ENCODE measurements around the gene CCL11. TPM values are rescaled to one million over a fixed set of nuclear protein-coding genes. Genes with fewer than 3 reads are reported as not detected.

The CCL11 gene
- total RNA-seq, 6 experiments from 2014 or later: 0.55 TPM; not detected in 5

DNA sequence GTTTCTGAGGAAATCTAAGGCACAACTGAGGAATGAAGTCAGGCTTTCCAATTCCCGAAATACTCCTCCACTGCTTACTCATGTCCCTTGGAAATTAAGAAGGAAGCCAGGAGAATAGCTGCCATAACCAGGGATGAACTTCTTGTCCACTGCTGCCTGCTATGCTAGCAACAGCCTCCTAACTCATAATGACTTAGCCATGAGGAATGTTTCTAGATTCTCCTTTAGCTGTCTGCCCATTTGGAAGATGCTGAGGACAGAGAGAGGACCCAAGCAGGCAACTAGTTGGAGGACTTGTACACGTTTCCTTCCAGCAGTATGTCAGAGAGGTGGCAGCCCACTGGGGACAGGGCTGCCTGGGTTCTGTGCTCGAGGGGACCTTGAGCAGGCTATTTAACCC lies 31.4 kb upstream of the CCL11 start:
- H3K9me3 ChIP-seq: no peaks in the 10 kb centered on the region
- no peaks in the 10 kb centered on the region for H3K36me3 ChIP-seq
- WGBS (ENCODE audit: insufficient coverage, low coverage, low lambda C conversion rate, missing lambda C conversion rate): 7% methylated on average over 2 of the region's 3 CpGs
- peaks cover 0 to 22% (median 4%) of the 10 kb centered on the region in 4 donors for H3K4me1 ChIP-seq
- no peak overlapping the region for H3K4me3 ChIP-seq
- H3K27me3 ChIP-seq: no peaks in the 10 kb centered on the region
- intact Hi-C loops (cut with DNase I): no loop called here
- H3K27ac ChIP-seq: peak overlapping the region in 2 of 3 donors; percentile 5 to 70
- TF ChIP-seq, protein P1, sequence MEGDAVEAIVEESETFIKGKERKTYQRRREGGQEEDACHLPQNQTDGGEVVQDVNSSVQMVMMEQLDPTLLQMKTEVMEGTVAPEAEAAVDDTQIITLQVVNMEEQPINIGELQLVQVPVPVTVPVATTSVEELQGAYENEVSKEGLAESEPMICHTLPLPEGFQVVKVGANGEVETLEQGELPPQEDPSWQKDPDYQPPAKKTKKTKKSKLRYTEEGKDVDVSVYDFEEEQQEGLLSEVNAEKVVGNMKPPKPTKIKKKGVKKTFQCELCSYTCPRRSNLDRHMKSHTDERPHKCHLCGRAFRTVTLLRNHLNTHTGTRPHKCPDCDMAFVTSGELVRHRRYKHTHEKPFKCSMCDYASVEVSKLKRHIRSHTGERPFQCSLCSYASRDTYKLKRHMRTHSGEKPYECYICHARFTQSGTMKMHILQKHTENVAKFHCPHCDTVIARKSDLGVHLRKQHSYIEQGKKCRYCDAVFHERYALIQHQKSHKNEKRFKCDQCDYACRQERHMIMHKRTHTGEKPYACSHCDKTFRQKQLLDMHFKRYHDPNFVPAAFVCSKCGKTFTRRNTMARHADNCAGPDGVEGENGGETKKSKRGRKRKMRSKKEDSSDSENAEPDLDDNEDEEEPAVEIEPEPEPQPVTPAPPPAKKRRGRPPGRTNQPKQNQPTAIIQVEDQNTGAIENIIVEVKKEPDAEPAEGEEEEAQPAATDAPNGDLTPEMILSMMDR (IDR thresholded peaks at IDR 0.05): no peak
- TF ChIP-seq POLR2A (IDR thresholded peaks at IDR 0.05): no peak
- ATAC-seq: no peak
- no peak for DNase-seq

DNA sequence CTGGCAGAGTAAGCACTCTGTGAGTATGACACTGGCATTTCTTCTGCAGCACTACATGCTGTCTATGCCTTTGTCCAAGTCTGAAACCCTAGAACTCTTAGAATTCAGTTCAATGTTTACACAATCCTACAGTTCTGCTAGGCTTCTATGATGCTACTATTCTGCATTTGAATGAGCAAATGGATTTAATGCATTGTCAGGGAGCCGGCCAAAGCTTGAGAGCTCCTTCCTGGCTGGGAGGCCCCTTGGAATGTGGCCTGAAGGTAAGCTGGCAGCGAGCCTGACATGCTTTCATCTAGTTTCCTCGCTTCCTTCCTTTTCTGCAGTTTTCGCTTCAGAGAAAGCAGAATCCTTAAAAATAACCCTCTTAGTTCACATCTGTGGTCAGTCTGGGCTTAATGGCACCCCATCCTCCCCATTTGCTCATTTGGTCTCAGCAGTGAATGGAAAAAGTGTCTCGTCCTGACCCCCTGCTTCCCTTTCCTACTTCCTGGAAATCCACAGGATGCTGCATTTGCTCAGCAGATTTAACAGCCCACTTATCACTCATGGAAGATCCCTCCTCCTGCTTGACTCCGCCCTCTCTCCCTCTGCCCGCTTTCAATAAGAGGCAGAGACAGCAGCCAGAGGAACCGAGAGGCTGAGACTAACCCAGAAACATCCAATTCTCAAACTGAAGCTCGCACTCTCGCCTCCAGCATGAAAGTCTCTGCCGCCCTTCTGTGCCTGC lies 30.7 kb upstream of the CCL11 start, which contains the start of gene CCL2:
Gene CCL2, plus strand, starts transcription at position 635 of the 730 bp plus-strand sequence. Its CDS starts 65 bp downstream, at position 700.
- intact Hi-C loops (cut with DNase I): no loop called here
- H3K4me1 ChIP-seq: peaks cover 0 to 22% (median 4%) of the 10 kb centered on the region in 4 donors
- no peak for TF ChIP-seq POLR2A (IDR thresholded peaks at IDR 0.05)
- TF ChIP-seq, protein P1 (IDR thresholded peaks at IDR 0.05): no peak
- ATAC-seq (peak; percentile 52 to 64 (median 55)), DNase-seq (peak in 1 of 3 donors; percentile 35)
- no peaks in the 10 kb centered on the region for H3K27me3 ChIP-seq
- no peaks in the 10 kb centered on the region for H3K9me3 ChIP-seq
- peak within 1 kb of the TSS in 2 of 3 donors; percentile 36 to 70 for H3K27ac ChIP-seq
- H3K36me3 ChIP-seq: no peaks in the 10 kb centered on the region
- H3K4me3 ChIP-seq: peak within 1 kb of the TSS; percentile 24 to 29 (median 25)
- WGBS (ENCODE audit: insufficient coverage, low coverage, low lambda C conversion rate, missing lambda C conversion rate): 3% methylated on average over 8 of the region's 11 CpGs

DNA sequence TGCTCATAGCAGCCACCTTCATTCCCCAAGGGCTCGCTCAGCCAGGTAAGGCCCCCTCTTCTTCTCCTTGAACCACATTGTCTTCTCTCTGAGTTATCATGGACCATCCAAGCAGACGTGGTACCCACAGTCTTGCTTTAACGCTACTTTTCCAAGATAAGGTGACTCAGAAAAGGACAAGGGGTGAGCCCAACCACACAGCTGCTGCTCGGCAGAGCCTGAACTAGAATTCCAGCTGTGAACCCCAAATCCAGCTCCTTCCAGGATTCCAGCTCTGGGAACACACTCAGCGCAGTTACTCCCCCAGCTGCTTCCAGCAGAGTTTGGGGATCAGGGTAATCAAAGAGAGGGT lies 30.2 kb upstream of the CCL11 start:
- H3K27ac ChIP-seq: peak overlapping the region in 2 of 3 donors; percentile 36 to 70
- peaks cover 0 to 22% (median 4%) of the 10 kb centered on the region in 4 donors for H3K4me1 ChIP-seq
- no peak for TF ChIP-seq POLR2A (IDR thresholded peaks at IDR 0.05)
- TF ChIP-seq, protein P1 (IDR thresholded peaks at IDR 0.05): no peak
- H3K9me3 ChIP-seq: no peaks in the 10 kb centered on the region
- ATAC-seq (no peak), DNase-seq (no peak)
- intact Hi-C loops (cut with DNase I): no loop called here
- H3K36me3 ChIP-seq: no peaks in the 10 kb centered on the region
- no peaks in the 10 kb centered on the region for H3K27me3 ChIP-seq
- peak overlapping the region; percentile 24 to 29 (median 25) for H3K4me3 ChIP-seq
- 22% methylated on average over 4 of the region's 5 CpGs for whole genome bisulfite sequencing (ENCODE audit: insufficient coverage, low coverage, low lambda C conversion rate, missing lambda C conversion rate)

DNA sequence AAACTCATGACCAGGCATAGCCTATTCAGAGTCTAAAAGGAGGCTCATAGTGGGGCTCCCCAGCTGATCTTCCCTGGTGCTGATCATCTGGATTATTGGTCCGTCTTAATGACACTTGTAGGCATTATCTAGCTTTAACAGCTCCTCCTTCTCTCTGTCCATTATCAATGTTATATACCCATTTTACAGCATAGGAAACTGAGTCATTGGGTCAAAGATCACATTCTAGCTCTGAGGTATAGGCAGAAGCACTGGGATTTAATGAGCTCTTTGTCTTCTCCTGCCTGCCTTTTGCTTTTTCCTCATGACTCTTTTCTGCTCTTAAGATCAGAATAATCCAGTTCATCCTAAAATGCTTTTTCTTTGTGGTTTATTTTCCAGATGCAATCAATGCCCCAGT lies 29.7 kb upstream of the CCL11 start:
- intact Hi-C loops (cut with DNase I): no loop called here
- no peak for ATAC-seq
- no peaks in the 10 kb centered on the region for H3K36me3 ChIP-seq
- no peaks in the 10 kb centered on the region for H3K9me3 ChIP-seq
- WGBS (ENCODE audit: insufficient coverage, low coverage, low lambda C conversion rate, missing lambda C conversion rate): no CpG with 5 or more reads among the region's 1 CpG
- H3K4me1 ChIP-seq: peaks cover 0 to 22% (median 4%) of the 10 kb centered on the region in 4 donors
- no peak for DNase-seq
- H3K27me3 ChIP-seq: no peaks in the 10 kb centered on the region
- peak overlapping the region in 1 of 3 donors; percentile 70 for H3K27ac ChIP-seq
- TF ChIP-seq, protein P1 (IDR thresholded peaks at IDR 0.05): no peak
- no peak for TF ChIP-seq POLR2A (IDR thresholded peaks at IDR 0.05)
- peak overlapping the region in 2 of 3 donors; percentile 24 to 29 for H3K4me3 ChIP-seq
